ENCODE measurements around the gene MROH2A. TPM values are rescaled to one million over a fixed set of nuclear protein-coding genes. Genes with fewer than 3 reads are reported as not detected.
A peak's percentile ranks its signal among the peaks of the same experiment; 100 is the strongest.

The MROH2A gene
- total RNA-seq, 1 experiment from 2014 or later = not detected

GRCh38 chr2:233840520-233840919 lies 62.4 kb downstream of the MROH2A start:
- Histone ChIP-seq H3K4me3 (ENCODE audit: insufficient read depth, low read depth, low read length) (no peak overlapping the region), H3K36me3 (replicated peaks; ENCODE audit: control insufficient read depth, insufficient read depth, low read length) (peaks cover 78% of the 10 kb centered on the region), H3K27me3 (ENCODE audit: control insufficient read depth, insufficient read depth, low read length) (no peaks in the 10 kb centered on the region)
- no peak for DNase-seq

GRCh38 chr2:233841183-233841582 lies 63.1 kb downstream of the MROH2A start:
- no peak for DNase-seq
- Histone ChIP-seq H3K36me3 (replicated peaks; ENCODE audit: control insufficient read depth, insufficient read depth, low read length) (peaks cover 74% of the 10 kb centered on the region), H3K4me3 (ENCODE audit: insufficient read depth, low read depth, low read length) (no peak overlapping the region), H3K27me3 (ENCODE audit: control insufficient read depth, insufficient read depth, low read length) (no peaks in the 10 kb centered on the region)

- no peaks in the 10 kb centered on the region for H3K27me3 ChIP-seq (ENCODE audit: control insufficient read depth, insufficient read depth, low read length)
- DNase-seq = no peak
- peaks cover 87% of the 10 kb centered on the region for H3K36me3 ChIP-seq (replicated peaks; ENCODE audit: control insufficient read depth, insufficient read depth, low read length)
- H3K4me3 ChIP-seq (ENCODE audit: insufficient read depth, low read depth, low read length) = no peak overlapping the region
Observed at GRCh38 chr2:233844064-233844807, 66.1 kb downstream of the MROH2A start.

- Histone ChIP-seq H3K36me3 (replicated peaks; ENCODE audit: control insufficient read depth, insufficient read depth, low read length) (peaks cover 87% of the 10 kb centered on the region), H3K4me3 (ENCODE audit: insufficient read depth, low read depth, low read length) (no peak overlapping the region), H3K27me3 (ENCODE audit: control insufficient read depth, insufficient read depth, low read length) (no peaks in the 10 kb centered on the region)
- no peak for DNase-seq
Observed at GRCh38 chr2:233844836-233845235, 66.7 kb downstream of the MROH2A start.

GRCh38 chr2:233845301-233846060 lies 67.4 kb downstream of the MROH2A start:
- no peak overlapping the region for H3K4me3 ChIP-seq (ENCODE audit: insufficient read depth, low read depth, low read length)
- H3K27me3 ChIP-seq (ENCODE audit: control insufficient read depth, insufficient read depth, low read length) = no peaks in the 10 kb centered on the region
- peaks cover 85% of the 10 kb centered on the region for H3K36me3 ChIP-seq (replicated peaks; ENCODE audit: control insufficient read depth, insufficient read depth, low read length)
- DNase-seq = no peak

DNA sequence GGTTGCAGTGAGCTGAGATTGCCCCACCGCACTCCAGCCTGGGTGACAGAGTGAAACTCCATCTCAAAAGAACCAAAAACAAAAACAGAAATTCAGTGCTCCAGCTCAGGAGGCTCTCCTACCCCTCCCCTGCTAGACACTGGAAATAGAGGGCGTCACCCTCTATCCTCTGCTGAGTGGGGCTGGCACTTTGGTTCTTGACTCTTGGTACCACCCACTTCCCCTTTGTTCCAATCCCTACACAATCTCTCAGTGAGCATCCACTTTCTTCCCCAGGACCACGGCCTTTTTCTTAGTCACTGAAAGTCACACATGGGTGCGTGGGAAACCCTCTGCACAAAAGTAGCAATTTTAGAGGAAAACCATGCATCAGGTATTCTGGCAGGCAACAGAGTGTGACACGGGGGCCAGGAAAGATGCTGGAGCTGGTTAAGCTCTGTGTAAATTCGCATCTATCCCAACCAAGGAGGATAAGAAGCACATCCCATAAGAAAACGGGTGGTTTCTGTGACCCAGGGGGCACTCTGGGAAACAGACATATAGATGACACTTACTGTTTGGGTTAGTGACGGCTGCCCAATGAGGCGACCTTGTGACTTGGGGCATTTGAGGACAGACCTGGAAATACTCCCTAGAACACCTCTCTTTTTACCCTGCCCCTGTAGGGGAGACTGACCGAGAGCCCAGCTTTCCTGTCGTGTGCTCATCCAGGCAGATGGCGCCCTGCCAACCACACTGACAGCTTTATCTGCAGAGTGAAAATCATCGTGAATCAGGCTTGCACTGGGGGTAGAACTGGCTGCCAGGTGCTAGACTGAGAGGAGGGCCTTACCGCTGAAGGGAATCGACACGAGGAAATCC lies 68.5 kb downstream of the MROH2A start:
- peaks cover 82% of the 10 kb centered on the region for H3K36me3 ChIP-seq (replicated peaks; ENCODE audit: control insufficient read depth, insufficient read depth, low read length)
- no peaks in the 10 kb centered on the region for H3K27me3 ChIP-seq (ENCODE audit: control insufficient read depth, insufficient read depth, low read length)
- H3K4me3 ChIP-seq (ENCODE audit: insufficient read depth, low read depth, low read length) = no peak overlapping the region
- no peak for DNase-seq

DNA sequence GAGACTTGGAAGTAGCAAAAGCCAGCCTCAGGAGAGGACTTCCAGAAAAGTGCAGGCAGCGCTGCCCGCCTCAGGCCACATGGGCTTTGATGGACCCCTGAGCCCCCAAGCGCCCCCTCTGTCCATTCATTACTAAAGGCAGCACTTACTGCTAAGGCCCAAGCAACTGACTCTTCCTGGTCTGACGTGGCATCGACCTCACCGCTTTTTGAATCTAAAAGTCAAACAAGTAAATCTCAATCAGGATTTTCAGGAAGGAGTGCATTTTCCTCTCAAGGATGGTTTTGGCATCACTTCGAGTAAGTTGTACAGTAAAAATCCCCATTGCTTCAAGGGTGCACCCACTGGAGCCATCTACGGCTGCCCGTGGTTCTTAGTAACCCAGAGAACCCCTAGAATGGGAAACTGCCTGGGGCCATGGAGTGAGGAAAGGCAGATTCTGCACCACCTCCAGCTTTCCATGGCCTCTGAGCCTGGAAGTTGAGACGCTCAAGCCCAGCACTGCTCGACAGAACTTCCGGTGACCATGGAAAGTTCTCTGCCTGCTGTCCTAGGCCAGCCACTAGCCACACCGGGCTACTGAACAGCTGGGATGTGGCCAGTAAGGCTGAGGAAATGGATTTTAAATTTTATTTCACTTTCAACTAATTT lies 69.2 kb downstream of the MROH2A start:
- Histone ChIP-seq H3K27me3 (ENCODE audit: control insufficient read depth, insufficient read depth, low read length) (no peaks in the 10 kb centered on the region), H3K4me3 (ENCODE audit: insufficient read depth, low read depth, low read length) (no peak overlapping the region), H3K36me3 (replicated peaks; ENCODE audit: control insufficient read depth, insufficient read depth, low read length) (peaks cover 81% of the 10 kb centered on the region)
- DNase-seq = no peak

GRCh38 chr2:233848276-233848675 lies 70.1 kb downstream of the MROH2A start:
- H3K4me3 ChIP-seq (ENCODE audit: insufficient read depth, low read depth, low read length) = no peak overlapping the region
- H3K36me3 ChIP-seq (replicated peaks; ENCODE audit: control insufficient read depth, insufficient read depth, low read length) = peaks cover 75% of the 10 kb centered on the region
- H3K27me3 ChIP-seq (ENCODE audit: control insufficient read depth, insufficient read depth, low read length) = no peaks in the 10 kb centered on the region
- DNase-seq = no peak

- Histone ChIP-seq H3K36me3 (replicated peaks; ENCODE audit: control insufficient read depth, insufficient read depth, low read length) (peaks cover 62% of the 10 kb centered on the region), H3K4me3 (ENCODE audit: insufficient read depth, low read depth, low read length) (no peak overlapping the region), H3K27me3 (ENCODE audit: control insufficient read depth, insufficient read depth, low read length) (no peaks in the 10 kb centered on the region)
- DNase-seq = no peak
Observed at GRCh38 chr2:233849607-233850271, 71.6 kb downstream of the MROH2A start.

DNA sequence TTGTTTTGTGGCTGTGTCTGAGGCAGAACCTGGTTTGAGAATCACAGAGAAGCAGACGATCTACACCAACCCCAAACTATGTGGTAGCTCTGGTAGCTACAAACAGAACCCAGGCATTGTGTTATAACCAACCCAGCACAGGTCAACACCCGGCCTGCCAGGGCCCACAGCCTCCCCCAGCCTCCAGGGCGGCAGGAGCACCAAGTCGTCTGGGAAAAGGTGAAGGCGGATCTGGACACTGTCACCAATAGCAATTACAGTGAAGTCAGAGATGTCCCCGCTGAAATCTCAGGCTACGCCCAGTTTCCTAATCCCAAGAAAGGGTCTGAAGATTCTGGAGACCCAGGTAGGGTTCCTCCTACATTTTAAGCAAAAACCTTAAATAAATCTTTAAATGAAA lies 72.6 kb downstream of the MROH2A start:
- no peak for DNase-seq
- peaks cover 54% of the 10 kb centered on the region for H3K36me3 ChIP-seq (replicated peaks; ENCODE audit: control insufficient read depth, insufficient read depth, low read length)
- no peaks in the 10 kb centered on the region for H3K27me3 ChIP-seq (ENCODE audit: control insufficient read depth, insufficient read depth, low read length)
- no peak overlapping the region for H3K4me3 ChIP-seq (ENCODE audit: insufficient read depth, low read depth, low read length)

GRCh38 chr2:233851169-233851568 lies 73.0 kb downstream of the MROH2A start:
- Histone ChIP-seq H3K36me3 (replicated peaks; ENCODE audit: control insufficient read depth, insufficient read depth, low read length) (peaks cover 53% of the 10 kb centered on the region), H3K27me3 (ENCODE audit: control insufficient read depth, insufficient read depth, low read length) (no peaks in the 10 kb centered on the region), H3K4me3 (ENCODE audit: insufficient read depth, low read depth, low read length) (no peak overlapping the region)
- DNase-seq = no peak

GRCh38 chr2:233852056-233852455 lies 73.9 kb downstream of the MROH2A start:
- no peak for DNase-seq
- H3K27me3 ChIP-seq (ENCODE audit: control insufficient read depth, insufficient read depth, low read length) = no peaks in the 10 kb centered on the region
- H3K4me3 ChIP-seq (ENCODE audit: insufficient read depth, low read depth, low read length) = no peak overlapping the region
- peaks cover 45% of the 10 kb centered on the region for H3K36me3 ChIP-seq (replicated peaks; ENCODE audit: control insufficient read depth, insufficient read depth, low read length)

GRCh38 chr2:233853353-233853752 lies 75.2 kb downstream of the MROH2A start:
- Histone ChIP-seq H3K27me3 (ENCODE audit: control insufficient read depth, insufficient read depth, low read length) (no peaks in the 10 kb centered on the region), H3K4me3 (ENCODE audit: insufficient read depth, low read depth, low read length) (peak overlapping the region; percentile 98), H3K36me3 (replicated peaks; ENCODE audit: control insufficient read depth, insufficient read depth, low read length) (peaks cover 35% of the 10 kb centered on the region)
- no peak for DNase-seq

- Histone ChIP-seq H3K36me3 (replicated peaks; ENCODE audit: control insufficient read depth, insufficient read depth, low read length) (peaks cover 30% of the 10 kb centered on the region), H3K27me3 (ENCODE audit: control insufficient read depth, insufficient read depth, low read length) (no peaks in the 10 kb centered on the region), H3K4me3 (ENCODE audit: insufficient read depth, low read depth, low read length) (peak overlapping the region; percentile 98)
- peak; percentile 65 for DNase-seq
Observed at GRCh38 chr2:233853883-233854240, 75.7 kb downstream of the MROH2A start.

Data from H7 (cell line).